Stimulated activated CD8-positive, alpha-beta memory T cell treated with anti-CD3 and anti-CD28 coated beads, Interleukin-2, amount 100 ng/mL, for 1 hour (primary cell): ENCODE data around the gene MFAP2.
"Not testable (repeated sequence)": the region's sequence is repeated elsewhere in the genome, so short reads cannot be mapped to it uniquely, and the experiment has no call there.

Experiments
- DNase-seq, 2 donors: peaks; one replicate each; pipeline ENCODE4 v3.0.0-alpha.2; 2020; ENCODE audit warnings: low read depth in 2 of 2

MFAP2 gene

GRCh38 chr1:16961297-16962133 lies 18.9 kb downstream of the MFAP2 start:
- no peak for DNase-seq

- peak; percentile 42 to 49 for DNase-seq
These were observed 19.7 kb downstream of the MFAP2 start for GRCh38 chr1:16960560-16961296.

GRCh38 chr1:16958475-16958874 lies 21.9 kb downstream of the MFAP2 start:
- no peak for DNase-seq

GRCh38 chr1:16957731-16958130 lies 22.7 kb downstream of the MFAP2 start:
- DNase-seq, result no peak

GRCh38 chr1:16956775-16957174 lies 23.6 kb downstream of the MFAP2 start:
- DNase-seq, result no peak

GRCh38 chr1:16955186-16955585 lies 25.2 kb downstream of the MFAP2 start:
- no peak for DNase-seq

GRCh38 chr1:16954579-16954978 lies 25.8 kb downstream of the MFAP2 start:
- no peak for DNase-seq

GRCh38 chr1:16952376-16952775 lies 28.0 kb downstream of the MFAP2 start:
- not testable (repeated sequence) for DNase-seq

GRCh38 chr1:16949026-16949425 lies 31.4 kb downstream of the MFAP2 start:
- DNase-seq, result not testable (repeated sequence)

GRCh38 chr1:16948282-16948891 lies 32.0 kb downstream of the MFAP2 start:
- not testable (repeated sequence) for DNase-seq

GRCh38 chr1:16946646-16947045 lies 33.8 kb downstream of the MFAP2 start:
- no peak for DNase-seq

- DNase-seq, result not testable (repeated sequence)
These were observed 34.2 kb downstream of the MFAP2 start for GRCh38 chr1:16946185-16946584.

- DNase-seq, result not testable (repeated sequence)
These were observed 34.9 kb downstream of the MFAP2 start for GRCh38 chr1:16945512-16945911.

- DNase-seq, result no peak
These were observed 36.4 kb downstream of the MFAP2 start for GRCh38 chr1:16944038-16944437.

- not testable (repeated sequence) for DNase-seq
These were observed 40.8 kb downstream of the MFAP2 start for GRCh38 chr1:16939386-16940180.

- no peak for DNase-seq
These were observed 41.8 kb downstream of the MFAP2 start for GRCh38 chr1:16938351-16939321.

GRCh38 chr1:16936580-16936979 lies 43.8 kb downstream of the MFAP2 start:
- DNase-seq, result not testable (repeated sequence)

GRCh38 chr1:16933945-16934344 lies 46.5 kb downstream of the MFAP2 start:
- not testable (repeated sequence) for DNase-seq

GRCh38 chr1:16931206-16931934 lies 49.0 kb downstream of the MFAP2 start:
- DNase-seq, result not testable (repeated sequence)
